Epithelial cell of prostate (primary cell): ENCODE measurements around the gene MOK.
"Not testable (repeated sequence)": the region's sequence is repeated elsewhere in the genome, so short reads cannot be mapped to it uniquely, and the experiment has no call there.

ENCODE experiments used
- DNase-seq: peaks from one replicate; pipeline ENCODE4 v3.0.0-alpha.2; 2011; ENCODE audit warnings: low read depth, low spot score
- H3K27ac ChIP-seq: fragments of 450-650 bp; 2 replicates; pipeline ENCODE4 v1.5.1; 2017; ENCODE audit warnings: mild to moderate bottlenecking

MOK gene, protein sequence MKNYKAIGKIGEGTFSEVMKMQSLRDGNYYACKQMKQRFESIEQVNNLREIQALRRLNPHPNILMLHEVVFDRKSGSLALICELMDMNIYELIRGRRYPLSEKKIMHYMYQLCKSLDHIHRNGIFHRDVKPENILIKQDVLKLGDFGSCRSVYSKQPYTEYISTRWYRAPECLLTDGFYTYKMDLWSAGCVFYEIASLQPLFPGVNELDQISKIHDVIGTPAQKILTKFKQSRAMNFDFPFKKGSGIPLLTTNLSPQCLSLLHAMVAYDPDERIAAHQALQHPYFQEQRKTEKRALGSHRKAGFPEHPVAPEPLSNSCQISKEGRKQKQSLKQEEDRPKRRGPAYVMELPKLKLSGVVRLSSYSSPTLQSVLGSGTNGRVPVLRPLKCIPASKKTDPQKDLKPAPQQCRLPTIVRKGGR

DNA sequence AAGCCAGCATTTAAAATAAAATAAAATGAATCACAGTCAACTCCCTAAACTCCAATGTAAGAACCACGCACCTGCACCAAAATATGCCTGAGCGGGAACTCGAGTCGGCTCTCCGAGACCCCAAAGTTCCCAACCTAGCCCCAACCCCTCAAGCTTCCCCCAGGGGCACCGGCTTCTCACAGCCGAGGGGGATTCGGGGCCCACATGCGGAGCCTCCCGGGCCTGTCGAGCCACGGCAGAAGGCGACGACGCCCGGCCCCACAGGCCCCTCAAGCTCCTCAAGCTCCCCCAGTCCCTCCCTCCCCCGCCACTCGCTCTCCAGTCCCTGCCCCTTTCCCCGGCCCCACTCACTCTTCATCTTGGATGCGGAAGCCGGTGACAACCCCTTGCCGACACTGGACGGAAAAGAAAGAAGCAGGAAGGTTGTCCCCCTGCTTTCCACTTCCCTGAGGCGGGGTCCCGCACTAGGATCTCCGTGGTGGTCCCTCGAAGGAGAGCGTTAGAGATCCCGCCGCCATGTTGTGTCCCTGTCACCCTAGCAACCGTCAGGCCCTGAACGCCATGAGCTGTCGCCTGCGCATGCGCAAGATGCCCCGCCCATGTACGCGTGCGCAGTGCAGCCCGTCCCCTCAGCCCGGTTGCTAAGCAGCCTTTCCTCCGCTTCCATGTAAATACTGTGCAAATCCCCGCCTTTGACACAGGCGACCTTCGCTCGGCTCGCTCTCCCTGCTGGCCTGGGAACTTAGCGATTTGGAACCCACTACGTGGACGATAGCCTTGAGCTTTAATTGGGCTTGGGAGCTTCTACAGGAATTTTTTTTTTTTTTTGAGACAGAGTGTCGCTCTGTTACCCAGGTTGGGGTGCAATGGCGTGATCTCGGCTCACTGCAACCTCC lies at the start of gene MOK:
MOK (minus strand) TSS at position 554 of the 896 bp plus-strand sequence; CDS start at position 358, 196 bp downstream.
- DNase-seq = no peak
- H3K27ac ChIP-seq = no peak within 1 kb of the TSS

DNA sequence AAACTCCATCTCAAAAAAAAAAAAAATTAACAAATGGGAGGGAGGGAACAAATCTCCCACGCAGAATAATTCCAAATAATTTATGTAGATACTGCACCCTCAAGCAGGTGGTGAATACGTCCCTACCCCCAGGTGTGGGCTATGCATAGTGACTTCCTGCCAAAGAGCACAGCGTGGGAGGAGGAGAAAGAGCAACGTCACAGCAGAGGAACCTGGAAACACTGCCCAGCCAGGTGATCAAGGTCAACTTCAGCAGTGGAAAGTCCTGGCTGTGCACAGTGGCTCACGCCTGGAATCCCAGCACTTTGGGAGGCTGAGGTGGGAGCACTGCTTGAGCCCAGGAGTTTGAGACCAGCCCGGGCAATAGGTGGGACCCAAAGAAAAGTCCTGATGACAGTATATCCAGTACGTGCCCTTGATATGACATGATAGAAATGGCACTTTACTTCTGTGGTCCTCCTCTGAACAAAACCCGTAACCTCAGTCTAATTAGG lies 48.2 kb upstream of the MOK start:
- DNase-seq = no peak
- H3K27ac ChIP-seq = no peak overlapping the region

DNA sequence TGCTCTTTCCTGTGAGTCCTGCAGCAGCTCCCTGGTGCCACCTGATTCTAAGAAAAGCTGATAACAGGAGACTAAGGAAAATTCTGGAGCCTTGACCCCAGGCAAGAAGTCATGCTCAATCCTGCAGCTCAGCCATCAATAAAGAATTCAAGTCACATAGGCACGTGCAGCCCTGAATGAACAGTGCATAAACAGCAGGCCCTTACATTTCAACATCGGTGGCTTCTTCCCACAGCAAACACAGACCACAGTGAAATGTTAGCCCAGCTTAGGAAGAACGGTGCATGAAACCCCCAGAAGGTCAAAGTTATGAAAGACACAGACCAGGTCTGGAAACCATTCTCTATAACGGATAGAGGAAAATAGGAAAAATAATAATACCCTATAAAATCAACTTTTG lies 47.2 kb upstream of the MOK start:
- H3K27ac ChIP-seq = no peak overlapping the region
- no peak for DNase-seq

DNA sequence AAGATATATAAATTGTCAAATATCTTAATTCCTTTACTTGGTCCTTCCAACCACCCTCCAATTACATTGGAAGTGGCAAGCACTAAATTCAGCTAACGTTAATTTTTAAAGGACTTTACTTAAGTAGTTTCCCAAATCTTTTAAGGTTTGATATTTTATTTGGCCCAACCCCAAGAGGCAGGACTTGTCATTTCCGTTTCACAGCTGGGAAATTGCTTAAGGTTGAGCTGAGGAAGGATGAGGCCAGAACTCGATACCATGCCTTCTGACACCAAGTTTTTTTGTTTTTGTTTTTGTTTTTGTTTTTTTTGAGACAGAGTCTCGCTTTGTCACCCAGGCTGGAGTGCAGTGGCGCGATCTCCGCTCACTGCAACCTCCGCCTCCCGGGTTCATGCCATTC lies 46.6 kb upstream of the MOK start:
- DNase-seq, H3K27ac ChIP-seq: not testable (repeated sequence)

DNA sequence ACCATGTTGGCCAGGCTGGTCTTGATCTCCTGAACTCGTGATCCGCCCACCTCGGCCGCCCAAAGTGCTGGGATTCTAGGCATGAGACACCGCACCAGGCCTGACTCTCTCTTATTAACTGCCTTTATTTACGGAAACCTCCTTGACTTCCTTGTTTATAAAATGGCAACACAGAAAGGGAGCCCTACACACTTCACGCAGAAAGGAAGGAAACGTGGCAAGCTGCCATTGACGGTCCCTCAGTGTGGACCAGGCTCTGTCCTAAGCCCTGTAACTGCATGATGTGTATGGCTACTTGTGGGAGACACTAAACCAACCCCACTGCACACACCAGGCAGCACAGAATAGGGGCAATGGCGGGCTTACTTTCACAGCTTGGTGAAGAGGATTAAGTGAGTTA lies 46.1 kb upstream of the MOK start:
- H3K27ac ChIP-seq = no peak overlapping the region

DNA sequence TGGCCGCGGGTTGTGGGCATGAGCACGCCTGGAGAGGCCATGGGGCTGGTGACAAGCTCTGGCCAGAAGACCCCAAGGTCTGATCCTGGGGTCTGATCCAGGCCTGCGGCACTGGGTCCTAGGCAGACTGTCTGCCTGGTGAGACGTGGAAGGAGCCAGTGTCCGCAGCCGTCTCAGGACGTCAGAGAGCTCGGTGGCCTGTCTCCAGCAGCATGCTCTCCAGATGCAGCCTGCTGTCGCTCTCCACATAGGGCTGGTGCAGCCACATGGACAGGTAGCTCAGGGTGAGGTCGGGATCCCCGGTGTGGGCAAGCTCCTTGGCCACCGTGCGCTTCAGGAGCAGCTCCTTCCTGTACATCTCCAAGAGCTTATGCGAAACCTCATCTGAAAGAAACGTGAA lies 43.4 kb upstream of the MOK start:
- H3K27ac ChIP-seq = no peak overlapping the region
- no peak for DNase-seq

More for the DNA sequence above, 46.1 kb upstream of the MOK start:
- no peak for DNase-seq

DNA sequence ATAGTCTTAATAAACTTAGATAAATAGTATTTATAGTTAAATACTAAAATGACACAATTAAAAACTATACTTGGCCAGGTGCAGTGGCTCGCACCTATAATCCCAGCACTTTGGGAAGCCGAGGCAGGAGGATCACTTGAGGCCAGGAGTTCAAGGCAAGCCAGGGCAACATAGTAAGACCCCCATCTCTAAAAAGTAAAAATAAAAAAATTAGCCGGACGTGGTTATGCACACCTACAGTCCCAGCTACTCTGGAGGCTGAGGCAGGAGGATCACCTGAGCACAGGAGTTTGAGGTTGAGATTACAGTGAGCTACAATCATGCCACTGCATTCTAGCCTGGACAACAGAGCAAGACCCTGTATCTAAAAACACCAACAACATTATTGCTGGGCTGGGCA lies 41.7 kb upstream of the MOK start:
- DNase-seq = no peak
- H3K27ac ChIP-seq = no peak overlapping the region

DNA sequence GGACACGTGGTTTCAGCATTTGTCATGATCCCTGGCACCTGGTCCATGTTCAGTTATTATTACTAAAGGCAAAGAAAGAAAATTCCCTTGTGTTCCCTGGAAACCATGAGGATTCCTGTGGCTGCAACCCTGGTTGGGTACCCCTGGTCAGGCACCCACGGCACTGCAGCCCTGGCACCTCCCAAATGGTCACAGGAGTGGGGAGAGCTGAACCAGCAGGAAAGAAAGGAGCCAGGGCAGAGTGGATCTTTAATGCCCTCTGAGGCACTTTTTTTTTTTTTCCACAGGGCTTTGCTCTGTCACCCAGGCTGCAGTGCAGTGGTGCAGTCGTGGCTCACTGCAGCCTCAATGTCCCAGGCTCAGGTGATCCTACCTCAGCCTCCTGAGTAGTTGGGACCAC lies 40.3 kb upstream of the MOK start:
- no peak overlapping the region for H3K27ac ChIP-seq
- no peak for DNase-seq

DNA sequence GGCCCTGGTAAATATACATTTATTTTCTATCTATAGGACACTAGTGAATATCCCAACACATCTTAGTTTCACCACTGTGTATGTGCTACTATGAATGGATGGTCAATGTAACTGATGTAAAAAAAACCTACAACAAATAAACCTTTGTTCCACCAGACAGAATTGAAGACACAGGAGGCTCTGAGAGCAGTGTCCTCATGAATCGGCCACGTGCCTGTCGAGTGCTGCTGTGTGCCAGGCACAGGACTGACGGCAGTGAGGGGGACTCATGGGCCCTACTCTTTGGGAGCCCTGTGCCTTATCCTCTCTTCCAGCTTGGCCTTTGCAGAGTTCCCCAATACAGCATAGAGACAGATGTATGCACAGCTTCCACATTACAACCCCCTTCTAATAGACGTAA lies 39.5 kb upstream of the MOK start:
- H3K27ac ChIP-seq = no peak overlapping the region
- DNase-seq = no peak

DNA sequence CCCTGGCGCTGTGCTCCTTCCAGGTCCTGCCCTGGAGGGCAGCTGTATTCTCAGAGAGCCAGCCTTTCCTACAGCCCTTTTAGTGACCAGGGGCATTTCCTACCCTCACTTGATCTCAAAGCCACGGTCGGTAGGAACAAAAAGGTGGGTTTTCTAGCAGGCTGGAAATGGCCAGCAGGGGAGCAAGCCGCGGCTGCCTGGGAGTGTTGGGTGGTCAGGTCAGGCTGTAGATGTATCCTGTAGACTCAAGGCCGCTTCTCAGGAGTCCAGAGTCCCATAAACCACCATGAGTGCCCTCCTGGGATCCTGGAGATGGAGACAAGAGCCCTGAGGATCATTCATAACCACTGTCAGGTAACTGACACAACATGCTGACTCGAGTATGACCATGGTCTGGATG lies 39.1 kb upstream of the MOK start:
- no peak for DNase-seq
- no peak overlapping the region for H3K27ac ChIP-seq

DNA sequence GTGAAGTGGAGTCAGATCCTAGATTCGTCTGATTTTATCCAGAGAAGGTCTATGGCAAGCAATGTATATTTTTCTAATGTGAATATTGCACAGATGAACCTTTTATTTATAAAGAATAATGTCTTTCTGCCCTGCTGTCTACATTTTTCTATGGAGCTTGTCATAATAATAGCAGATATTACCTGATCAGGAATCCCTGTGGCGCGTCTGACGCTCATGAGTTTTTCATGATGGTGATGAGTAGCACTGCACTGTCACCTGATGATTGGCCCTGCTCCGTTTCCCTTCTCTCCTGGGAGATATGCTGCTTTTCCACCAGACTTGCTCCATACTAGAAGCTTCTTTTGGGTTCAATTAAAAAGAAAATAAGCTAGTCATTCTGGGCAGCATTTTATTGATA lies 37.3 kb upstream of the MOK start:
- H3K27ac ChIP-seq = no peak overlapping the region
- no peak for DNase-seq

DNA sequence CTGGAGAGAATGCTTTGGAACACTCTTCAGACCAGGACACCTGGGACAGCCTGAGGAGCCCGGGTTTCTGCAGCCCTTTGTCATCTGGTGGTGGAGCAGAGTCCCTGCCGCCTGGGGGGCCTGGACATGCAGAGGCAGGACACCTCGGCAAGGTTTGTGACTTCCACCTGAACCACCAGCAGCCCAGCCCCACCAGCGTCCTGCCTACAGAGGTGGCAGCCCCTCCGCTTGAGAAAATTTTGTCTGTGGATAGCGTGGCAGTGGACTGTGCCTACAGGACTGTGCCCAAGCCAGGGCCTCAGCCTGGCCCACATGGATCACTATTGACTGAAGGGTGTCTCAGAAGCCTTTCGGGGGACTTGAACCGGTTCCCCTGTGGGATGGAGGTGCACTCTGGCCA lies 36.6 kb upstream of the MOK start:
- no peak for DNase-seq
- H3K27ac ChIP-seq = no peak overlapping the region

DNA sequence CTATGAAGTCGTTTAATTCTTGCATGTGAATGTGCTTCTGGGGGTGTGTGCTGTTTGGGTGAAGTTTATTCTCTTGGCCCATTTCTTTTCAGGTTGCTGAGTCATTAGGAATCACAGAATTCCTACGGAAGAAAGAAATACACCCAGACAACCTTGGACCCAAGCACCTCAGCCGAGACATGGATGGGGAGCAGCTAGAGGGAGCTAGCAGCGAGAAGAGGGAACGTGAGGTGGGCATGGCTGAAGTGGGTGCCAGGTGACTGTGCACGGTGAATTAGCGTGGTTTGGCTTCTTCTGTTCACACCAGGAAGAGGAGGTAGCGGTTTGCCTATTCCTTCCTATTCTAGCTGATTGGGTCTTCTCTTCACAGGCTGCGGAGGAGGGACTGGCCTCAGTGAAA lies 33.8 kb upstream of the MOK start:
- DNase-seq = no peak
- H3K27ac ChIP-seq = no peak overlapping the region

DNA sequence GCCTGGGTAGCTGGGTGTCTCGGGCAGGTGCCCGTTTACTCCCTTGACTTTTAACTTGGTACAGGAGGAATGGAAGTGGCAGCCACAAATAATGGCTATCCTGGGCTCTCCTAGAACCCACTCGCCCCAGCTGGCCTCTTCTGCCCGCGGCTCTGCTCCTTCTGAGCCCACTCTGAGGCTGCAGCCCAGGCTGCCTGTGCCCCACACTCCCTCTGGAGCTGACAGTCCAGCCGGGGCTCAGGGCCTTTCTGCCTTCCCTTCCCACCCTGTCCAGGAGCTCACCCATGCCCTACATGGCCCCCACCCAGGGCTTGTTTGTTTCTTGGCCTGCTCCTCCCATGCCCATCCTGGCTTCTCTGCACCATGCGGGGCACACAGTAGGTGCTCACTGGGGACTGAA lies 30.2 kb upstream of the MOK start:
- no peak for DNase-seq
- no peak overlapping the region for H3K27ac ChIP-seq

DNA sequence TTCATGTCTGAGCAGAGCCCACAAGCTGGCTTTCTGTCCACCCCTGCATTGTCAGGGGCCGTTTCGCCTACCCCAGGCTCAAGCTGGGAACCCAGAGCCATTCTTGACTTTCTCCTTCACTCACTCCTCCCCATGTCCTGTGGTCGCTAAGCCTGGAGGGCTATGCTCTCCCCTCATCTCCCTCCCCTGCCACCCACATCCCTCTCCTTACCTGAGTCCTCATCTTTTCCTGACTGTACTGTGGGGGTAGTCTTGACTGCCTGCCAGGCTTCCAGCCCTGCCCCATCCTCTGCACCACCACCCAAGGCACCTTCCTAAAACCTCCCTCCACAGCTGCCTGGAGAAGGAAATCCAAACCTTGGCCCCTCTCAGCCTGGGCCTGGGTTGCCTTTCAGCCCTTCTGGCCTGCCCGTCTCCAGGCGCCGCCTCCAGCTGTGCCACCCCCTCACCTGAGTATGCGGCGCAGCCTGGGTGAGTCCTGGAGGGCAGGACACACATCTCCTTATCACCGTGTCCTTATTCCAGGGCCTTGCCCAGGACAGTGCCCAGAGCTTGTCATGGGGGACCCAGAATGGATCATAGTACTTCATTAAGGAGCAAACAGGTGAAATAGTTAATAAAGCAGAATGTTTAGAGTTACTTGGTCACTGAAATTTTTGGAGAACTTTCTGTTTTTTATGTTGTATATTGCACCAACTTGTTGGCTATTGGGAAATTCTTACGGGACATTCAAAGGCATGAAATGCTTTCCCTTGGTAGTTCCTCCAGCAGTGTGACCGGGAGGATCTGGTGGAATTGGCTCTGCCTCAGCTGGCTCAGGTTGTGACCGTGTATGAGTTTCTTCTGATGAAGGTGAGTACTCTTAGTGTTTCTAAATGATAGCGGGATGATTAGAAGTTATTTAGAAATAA lies 29.1 kb upstream of the MOK start:
- no peak overlapping the region for H3K27ac ChIP-seq
- no peak for DNase-seq

DNA sequence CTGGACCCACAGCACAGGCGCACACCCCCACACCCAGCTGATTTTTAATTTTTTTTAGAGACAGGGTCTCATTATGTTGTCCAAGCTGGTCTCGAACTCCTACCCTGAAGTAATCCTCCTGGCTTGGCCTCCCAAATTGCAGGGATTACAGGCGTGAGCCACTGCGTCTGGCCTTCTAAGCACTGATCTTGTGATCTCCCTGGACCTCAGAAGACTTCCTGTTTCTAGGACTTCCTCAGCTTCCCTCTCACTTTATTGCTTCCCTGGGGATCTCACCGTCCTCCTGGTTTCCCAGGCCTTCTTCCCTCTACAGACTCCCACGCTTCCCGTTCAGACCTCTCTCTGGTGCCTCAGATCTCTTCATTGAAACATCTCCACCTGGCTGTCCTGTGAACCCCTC lies 28.4 kb upstream of the MOK start:
- no peak for DNase-seq
- no peak overlapping the region for H3K27ac ChIP-seq

DNA sequence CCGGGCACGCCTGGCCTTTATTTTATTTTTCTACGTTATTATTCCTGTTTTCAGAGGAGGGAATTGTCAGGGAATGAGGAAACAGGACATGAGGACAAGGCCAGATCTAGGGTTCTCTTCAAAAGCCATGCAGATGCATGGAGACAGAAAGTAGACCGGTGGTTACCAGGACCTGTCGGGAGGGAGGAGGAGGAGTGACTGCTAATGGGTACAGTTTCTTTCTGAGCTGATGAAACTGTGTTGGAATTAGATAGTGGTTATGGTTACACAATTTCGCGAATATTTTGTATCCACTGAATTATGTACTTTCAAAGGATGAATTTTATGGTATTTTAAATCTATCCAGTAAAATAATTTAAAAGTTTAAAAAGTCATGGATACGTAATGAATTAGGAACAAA lies 25.8 kb upstream of the MOK start:
- no peak overlapping the region for H3K27ac ChIP-seq
- no peak for DNase-seq

DNA sequence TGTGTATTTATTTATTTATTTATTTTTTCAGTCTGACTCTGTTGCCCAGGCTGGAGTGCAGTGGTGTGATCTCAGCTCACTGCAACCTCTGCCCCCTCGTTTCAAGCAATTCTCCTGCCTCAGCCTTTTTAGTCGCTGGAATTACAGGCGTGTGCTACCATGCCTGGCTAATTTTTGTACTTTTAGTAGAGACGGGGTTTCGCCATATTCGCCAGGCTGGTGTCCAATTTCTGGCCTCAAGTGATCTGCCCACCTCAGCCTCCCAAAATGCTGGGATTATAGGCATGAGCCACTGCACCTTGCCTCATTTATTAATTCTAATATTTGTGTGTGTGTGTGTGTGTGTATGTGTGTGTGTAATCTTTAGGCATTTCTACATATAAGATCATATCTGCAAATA lies 24.4 kb upstream of the MOK start:
- not testable (repeated sequence) for H3K27ac ChIP-seq, DNase-seq

DNA sequence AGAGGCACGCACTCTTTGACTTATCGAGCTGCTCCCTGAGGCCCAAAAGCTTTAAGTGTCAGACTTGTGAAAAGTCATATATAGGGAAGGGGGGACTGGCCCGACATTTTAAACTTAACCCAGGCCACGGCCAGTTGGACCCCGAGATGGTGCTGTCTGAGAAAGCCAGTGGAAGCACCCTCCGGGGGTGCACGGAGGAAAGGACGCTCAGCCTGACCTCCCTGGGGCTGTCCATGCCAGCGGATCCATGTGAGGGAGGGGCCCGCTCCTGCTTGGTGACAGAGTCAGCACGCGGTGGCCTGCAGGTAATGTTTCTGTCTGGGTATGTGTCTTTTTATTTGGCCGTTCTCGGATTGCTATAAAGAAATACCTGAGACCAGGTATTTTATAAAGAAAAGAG lies 21.6 kb upstream of the MOK start:
- DNase-seq = no peak
- no peak overlapping the region for H3K27ac ChIP-seq

DNA sequence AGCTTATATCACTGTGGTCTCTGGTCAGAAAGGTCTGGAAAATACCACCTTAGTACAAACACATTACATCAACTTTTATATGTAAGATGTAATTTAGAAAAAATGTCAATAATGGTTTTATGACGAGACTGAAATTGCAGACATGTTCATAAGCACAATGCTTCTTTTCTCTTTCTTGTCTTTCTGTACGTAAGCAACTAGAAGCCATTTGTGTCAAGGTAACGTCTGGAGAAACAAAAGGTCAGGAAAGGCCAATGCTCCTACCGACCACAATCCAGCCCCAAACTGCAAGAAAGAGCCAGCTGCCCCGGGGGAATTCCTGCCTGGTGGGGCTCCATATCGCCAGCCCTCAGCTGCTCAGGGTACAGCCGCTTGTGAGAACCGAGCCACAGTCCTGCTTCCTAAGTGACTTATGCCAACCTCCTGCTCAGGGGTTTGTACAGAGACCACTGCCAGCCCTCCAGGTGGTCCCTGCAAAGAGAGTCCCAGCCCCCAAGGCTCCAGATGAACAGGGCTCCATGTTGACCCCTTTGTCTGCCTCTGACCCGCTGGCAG lies 20.9 kb upstream of the MOK start:
- no peak overlapping the region for H3K27ac ChIP-seq
- DNase-seq = no peak
